GM06990 (cell line): ENCODE data around the gene VGLL4.

ENCODE experiments used
- DNase-seq: peaks from one replicate; pipeline ENCODE4 v3.0.0-alpha.2; 2011; ENCODE audit not compliant: insufficient read length; ENCODE audit errors: extremely low read depth
- H3K27me3 ChIP-seq: replicated peaks from 2 replicates; pipeline ENCODE4 v1.6.0; 2011; ENCODE audit warnings: low read length; ENCODE audit not compliant: control insufficient read depth, insufficient read depth
- H3K36me3 ChIP-seq: 2 replicates; pipeline ENCODE4 v1.5.1; 2011; ENCODE audit warnings: low read length; ENCODE audit not compliant: control insufficient read depth, insufficient read depth
- H3K4me3 ChIP-seq: replicated peaks from 2 replicates; pipeline ENCODE4 v1.5.1; 2011; ENCODE audit warnings: low read depth, mild to moderate bottlenecking, control low read depth, low read length
- TF ChIP-seq, protein P1 (sequence below): IDR thresholded peaks from 2 replicates; pipeline ENCODE4 v1.5.1; 2011; ENCODE audit warnings: low read length, control low read depth, mild to moderate bottlenecking, inconsistent platforms; ENCODE audit not compliant: insufficient read depth, poor library complexity, severe bottlenecking

VGLL4 gene

DNA sequence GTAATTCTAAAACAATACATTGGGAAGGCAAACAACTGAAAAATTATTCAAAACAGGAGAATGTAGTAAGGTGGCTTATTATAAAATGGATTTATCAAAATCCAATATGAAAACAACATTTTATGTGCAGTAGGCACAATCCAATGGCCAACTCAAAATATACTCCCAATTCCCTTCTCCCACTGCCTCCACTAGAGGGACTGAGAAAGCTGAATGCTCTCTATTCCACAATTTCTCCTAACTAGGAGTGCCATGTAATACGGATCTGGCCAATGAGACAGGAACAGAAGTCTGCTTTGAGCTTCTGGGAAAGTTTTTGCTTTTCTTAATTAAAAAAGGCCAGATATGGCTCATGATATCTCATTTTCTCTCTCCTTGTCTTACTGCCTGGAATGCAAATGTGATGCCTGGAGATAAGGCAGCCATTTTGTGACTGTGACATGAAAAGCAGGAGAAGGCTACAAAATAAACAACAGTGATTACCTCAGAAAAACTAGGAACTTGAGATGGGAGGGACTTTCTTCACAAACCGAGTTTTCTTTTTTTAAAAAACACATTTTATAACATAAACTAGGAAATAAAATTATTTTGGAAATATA, 18.8 kb upstream of the VGLL4 start:
- TF ChIP-seq, protein P1, sequence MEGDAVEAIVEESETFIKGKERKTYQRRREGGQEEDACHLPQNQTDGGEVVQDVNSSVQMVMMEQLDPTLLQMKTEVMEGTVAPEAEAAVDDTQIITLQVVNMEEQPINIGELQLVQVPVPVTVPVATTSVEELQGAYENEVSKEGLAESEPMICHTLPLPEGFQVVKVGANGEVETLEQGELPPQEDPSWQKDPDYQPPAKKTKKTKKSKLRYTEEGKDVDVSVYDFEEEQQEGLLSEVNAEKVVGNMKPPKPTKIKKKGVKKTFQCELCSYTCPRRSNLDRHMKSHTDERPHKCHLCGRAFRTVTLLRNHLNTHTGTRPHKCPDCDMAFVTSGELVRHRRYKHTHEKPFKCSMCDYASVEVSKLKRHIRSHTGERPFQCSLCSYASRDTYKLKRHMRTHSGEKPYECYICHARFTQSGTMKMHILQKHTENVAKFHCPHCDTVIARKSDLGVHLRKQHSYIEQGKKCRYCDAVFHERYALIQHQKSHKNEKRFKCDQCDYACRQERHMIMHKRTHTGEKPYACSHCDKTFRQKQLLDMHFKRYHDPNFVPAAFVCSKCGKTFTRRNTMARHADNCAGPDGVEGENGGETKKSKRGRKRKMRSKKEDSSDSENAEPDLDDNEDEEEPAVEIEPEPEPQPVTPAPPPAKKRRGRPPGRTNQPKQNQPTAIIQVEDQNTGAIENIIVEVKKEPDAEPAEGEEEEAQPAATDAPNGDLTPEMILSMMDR = no peak
- H3K4me3 ChIP-seq = no peak overlapping the region
- no peak for DNase-seq
- H3K36me3 ChIP-seq = no peaks in the 10 kb centered on the region
- no peaks in the 10 kb centered on the region for H3K27me3 ChIP-seq

DNA sequence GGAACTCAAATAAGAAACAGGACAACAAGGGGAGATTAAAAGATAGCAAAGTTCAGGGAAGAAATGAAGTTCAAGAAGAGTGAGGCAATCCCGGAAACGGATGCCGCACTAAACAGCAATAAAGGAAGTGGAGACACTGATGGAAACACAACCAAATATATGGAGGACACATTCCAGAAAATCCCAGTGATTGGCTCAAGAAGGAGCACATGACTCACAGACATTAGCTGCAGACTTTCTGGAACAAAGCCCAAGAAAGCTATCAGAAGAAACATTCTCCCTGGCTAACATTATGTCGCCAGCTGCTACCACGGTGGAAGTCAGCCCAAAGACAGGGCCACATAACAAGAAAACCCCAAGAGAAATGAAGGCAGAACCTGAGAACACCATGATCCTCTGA, 18.1 kb upstream of the VGLL4 start:
- Histone ChIP-seq H3K27me3 (no peaks in the 10 kb centered on the region), H3K4me3 (no peak overlapping the region), H3K36me3 (no peaks in the 10 kb centered on the region)
- TF ChIP-seq, protein P1 = no peak
- no peak for DNase-seq

DNA sequence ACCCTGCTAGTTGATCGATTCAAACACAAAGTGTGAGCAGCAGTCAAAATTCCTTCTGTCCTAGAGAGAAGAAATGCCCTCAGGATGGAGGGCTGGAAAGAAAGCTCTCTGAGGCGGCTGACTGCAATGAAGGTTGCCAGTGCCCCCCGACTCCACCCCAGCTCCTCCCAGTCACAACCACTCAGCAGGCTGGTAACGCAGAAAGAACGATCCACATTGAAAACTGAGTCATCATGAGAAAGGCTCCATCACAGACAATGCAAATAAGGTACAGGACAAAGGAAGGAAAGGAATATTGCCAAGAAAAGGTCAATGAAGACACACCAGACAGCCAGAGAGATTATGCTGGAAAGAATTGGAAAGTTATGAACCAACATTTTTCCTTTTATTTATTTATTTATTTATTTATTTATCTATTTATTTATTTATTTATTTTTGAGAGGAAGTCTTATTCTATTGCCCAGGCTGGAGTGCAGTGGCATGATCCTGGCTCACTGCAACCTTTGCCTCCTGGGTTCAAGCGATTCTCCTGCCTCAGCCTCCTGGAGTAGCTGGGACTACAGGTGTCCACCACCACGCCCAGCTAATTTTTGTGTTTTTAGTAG, 17.4 kb upstream of the VGLL4 start:
- H3K27me3 ChIP-seq = no peaks in the 10 kb centered on the region
- TF ChIP-seq, protein P1 = no peak
- H3K36me3 ChIP-seq = no peaks in the 10 kb centered on the region
- no peak for DNase-seq
- no peak overlapping the region for H3K4me3 ChIP-seq

DNA sequence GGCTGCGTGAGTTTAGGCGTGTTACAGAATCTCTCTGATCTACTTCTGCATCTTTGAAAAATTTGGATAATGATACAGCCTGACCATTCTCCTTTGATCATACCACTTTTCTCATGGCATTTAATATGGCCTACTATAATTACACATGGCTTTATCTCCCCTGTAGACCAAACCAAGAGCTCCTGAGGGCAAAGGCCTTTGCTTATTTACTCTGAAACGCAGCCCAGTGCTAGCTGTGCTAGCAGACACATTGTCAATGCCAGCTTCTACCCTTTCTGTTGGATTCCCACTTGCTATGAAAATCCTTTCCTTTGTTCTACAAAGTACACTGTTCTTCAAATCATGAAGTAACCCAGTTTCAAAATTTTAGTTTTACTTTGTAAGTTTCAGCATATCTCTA, 16.5 kb upstream of the VGLL4 start:
- Histone ChIP-seq H3K27me3 (no peaks in the 10 kb centered on the region), H3K36me3 (no peaks in the 10 kb centered on the region), H3K4me3 (no peak overlapping the region)
- TF ChIP-seq, protein P1 = no peak
- DNase-seq = no peak

DNA sequence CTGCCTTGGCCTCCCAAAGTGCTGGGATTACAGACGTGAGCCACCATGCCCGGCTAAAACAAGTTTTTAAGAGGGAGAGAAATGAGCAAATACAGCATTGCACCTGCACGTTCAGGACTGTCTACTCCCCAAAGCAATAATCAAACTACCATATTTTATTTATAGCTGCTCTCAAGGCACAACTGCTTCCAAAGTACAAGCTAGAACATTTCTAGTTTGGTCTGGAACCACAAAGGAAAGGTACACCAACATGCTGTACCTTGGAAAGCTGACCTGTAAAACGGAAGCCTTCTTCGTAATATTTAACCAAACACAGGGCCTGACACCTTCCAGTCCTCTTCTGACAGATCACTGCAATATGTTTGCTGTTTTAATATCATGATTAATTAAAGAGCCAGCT, 14.5 kb upstream of the VGLL4 start:
- H3K27me3 ChIP-seq = no peaks in the 10 kb centered on the region
- TF ChIP-seq, protein P1 = no peak
- DNase-seq = no peak
- H3K36me3 ChIP-seq = no peaks in the 10 kb centered on the region
- no peak overlapping the region for H3K4me3 ChIP-seq
